Measurements from ENCODE around the gene BNIP5. TPM values are rescaled to one million over a fixed set of nuclear protein-coding genes. Genes with fewer than 3 reads are reported as not detected.
A peak's percentile ranks its signal among the peaks of the same experiment; 100 is the strongest.

Gene BNIP5
- total RNA-seq, 6 experiments from 2014 or later, result not detected

DNA sequence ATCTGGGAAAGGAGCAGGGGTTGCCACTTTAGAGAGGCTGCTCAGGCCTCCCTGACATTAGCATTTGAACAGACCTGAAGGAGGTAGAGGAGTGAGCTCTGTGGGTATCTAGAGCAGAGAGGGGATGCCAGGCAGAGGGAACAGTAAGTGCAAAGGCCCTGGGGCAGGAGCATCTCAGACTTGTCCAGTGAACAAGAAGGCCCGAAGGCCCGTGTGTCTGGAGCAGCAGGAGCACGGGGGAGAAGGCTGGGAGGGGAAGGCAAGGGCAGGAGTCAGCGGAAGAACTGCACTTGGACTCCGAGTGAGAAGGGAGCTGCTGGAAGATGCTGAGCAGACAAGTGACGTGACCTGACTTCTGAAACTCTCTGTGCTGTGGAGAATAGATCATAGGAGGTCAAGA, 35.4 kb upstream of the BNIP5 start:
- H3K27ac Mint-ChIP-seq, result no peak overlapping the region
- H3K9me3 Mint-ChIP-seq, result no peaks in the 10 kb centered on the region
- no peak for DNase-seq
- peaks cover 21% of the 10 kb centered on the region for H3K27me3 Mint-ChIP-seq (ENCODE audit: insufficient read depth)
- H3K4me3 Mint-ChIP-seq, result no peak overlapping the region
- peaks cover 26% of the 10 kb centered on the region for H3K4me1 Mint-ChIP-seq (ENCODE audit: low read depth)
- H3K36me3 Mint-ChIP-seq (ENCODE audit: low read depth), result no peaks in the 10 kb centered on the region; the same call in 1 of the 2 replicates
- TF ChIP-seq, protein P1, sequence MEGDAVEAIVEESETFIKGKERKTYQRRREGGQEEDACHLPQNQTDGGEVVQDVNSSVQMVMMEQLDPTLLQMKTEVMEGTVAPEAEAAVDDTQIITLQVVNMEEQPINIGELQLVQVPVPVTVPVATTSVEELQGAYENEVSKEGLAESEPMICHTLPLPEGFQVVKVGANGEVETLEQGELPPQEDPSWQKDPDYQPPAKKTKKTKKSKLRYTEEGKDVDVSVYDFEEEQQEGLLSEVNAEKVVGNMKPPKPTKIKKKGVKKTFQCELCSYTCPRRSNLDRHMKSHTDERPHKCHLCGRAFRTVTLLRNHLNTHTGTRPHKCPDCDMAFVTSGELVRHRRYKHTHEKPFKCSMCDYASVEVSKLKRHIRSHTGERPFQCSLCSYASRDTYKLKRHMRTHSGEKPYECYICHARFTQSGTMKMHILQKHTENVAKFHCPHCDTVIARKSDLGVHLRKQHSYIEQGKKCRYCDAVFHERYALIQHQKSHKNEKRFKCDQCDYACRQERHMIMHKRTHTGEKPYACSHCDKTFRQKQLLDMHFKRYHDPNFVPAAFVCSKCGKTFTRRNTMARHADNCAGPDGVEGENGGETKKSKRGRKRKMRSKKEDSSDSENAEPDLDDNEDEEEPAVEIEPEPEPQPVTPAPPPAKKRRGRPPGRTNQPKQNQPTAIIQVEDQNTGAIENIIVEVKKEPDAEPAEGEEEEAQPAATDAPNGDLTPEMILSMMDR (IDR thresholded peaks at IDR 0.05), result no peak

DNA sequence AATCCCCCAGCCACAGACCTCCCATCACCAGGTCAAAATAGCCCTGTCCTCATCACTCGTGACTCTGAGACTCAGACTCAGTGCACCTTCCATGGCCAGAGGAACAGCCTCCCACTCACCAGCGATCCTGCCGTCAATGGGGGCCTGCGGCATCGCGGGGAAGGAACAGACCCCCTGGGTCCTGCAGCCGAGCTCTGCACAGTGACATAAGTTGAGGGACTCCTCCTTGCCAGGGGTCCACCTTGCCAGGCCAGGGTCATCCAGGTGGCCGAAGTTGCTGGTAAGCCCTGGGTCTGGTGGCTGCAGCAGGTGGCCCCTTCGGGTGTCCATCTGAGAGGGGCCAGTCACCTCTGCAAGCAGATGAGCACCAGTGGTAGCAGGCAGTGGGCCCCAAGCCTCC, 34.5 kb upstream of the BNIP5 start:
- TF ChIP-seq, protein P1 (IDR thresholded peaks at IDR 0.05), result no peak
- DNase-seq, result no peak
- no peak overlapping the region for H3K4me3 Mint-ChIP-seq
- no peaks in the 10 kb centered on the region; the same call in 1 of the 2 replicates for H3K36me3 Mint-ChIP-seq (ENCODE audit: low read depth)
- H3K27ac Mint-ChIP-seq, result no peak overlapping the region
- no peaks in the 10 kb centered on the region for H3K9me3 Mint-ChIP-seq
- peaks cover 26% of the 10 kb centered on the region for H3K4me1 Mint-ChIP-seq (ENCODE audit: low read depth)
- peaks cover 21% of the 10 kb centered on the region for H3K27me3 Mint-ChIP-seq (ENCODE audit: insufficient read depth)

DNA sequence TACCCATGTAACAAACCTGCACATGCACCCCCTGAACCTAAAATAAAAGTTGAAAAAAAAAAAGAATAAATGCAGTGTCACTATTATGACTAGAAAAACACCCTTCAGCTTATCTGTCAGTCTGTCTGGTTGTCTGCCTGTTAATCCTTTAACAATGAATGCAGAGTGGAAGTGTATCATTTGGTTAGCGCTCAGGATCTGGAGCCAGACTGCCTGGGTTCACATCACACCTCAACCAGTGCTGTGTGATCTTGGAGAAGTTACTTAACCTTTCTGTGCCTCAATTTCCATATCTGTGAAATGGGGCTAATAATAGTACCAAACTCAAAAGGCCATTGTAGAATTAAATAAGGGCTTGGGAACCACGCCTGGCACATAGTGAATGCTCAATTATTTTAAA, 34.0 kb upstream of the BNIP5 start:
- TF ChIP-seq, protein P1 (IDR thresholded peaks at IDR 0.05), result no peak
- Mint-ChIP-seq H3K27me3 (ENCODE audit: insufficient read depth) (peaks cover 19% of the 10 kb centered on the region), H3K27ac (no peak overlapping the region), H3K4me1 (ENCODE audit: low read depth) (peaks cover 26% of the 10 kb centered on the region), H3K36me3 (ENCODE audit: low read depth) (no peaks in the 10 kb centered on the region; the same call in 1 of the 2 replicates), H3K9me3 (no peaks in the 10 kb centered on the region), H3K4me3 (no peak overlapping the region)
- no peak for DNase-seq

DNA sequence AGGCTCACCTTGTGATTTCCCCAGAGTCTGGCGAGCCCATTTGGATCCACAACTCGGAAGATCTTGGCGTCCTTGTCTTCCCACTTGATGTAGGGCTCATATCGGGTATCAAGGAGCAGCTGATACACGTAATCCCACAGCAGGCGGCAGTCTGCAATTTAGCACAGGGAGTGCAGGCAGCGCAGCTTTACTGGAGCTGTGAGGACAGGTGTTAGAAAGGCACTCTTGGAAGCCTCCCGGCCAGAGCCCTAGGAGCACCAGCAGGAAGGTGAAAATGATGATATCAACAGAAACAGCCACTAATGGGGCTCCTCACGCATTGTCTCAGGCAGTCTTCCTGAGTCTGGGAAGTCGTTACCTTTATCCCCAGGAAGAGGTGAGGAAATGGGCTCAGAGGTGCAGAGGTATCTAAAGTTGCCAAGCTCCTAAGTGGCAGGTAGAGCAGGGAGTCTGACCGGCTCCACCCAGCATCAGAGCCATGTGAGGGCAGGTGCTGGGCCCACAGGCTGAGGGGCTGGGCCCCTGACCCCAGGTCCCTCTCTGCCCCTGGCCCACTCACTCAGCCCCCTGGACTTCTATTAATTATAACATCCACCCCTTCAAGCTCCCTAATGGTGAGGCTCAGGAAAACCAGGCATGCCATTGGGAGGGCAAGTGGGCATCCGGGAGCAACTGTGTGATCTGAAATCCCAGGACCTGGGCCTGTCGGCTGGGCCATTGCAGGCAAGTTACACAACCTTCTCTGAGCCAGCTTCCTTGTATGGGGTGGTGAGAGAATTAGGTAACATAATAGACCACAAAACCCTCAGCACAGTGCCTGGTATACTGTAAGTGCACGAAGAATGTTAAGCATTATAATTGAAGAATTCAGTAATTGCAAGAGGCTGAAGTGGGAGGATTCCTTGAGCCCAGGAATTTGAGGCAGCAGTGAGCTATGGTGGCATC, 32.5 kb upstream of the BNIP5 start:
- H3K36me3 Mint-ChIP-seq (ENCODE audit: low read depth), result no peaks in the 10 kb centered on the region; the same call in 1 of the 2 replicates
- peak overlapping the region; percentile 3 for H3K27ac Mint-ChIP-seq
- no peak overlapping the region for H3K4me3 Mint-ChIP-seq
- H3K4me1 Mint-ChIP-seq (ENCODE audit: low read depth), result peaks cover 26% of the 10 kb centered on the region
- no peaks in the 10 kb centered on the region for H3K9me3 Mint-ChIP-seq
- TF ChIP-seq, protein P1 (IDR thresholded peaks at IDR 0.05), result no peak
- DNase-seq, result peak; percentile 91
- peaks cover 16% of the 10 kb centered on the region for H3K27me3 Mint-ChIP-seq (ENCODE audit: insufficient read depth)

DNA sequence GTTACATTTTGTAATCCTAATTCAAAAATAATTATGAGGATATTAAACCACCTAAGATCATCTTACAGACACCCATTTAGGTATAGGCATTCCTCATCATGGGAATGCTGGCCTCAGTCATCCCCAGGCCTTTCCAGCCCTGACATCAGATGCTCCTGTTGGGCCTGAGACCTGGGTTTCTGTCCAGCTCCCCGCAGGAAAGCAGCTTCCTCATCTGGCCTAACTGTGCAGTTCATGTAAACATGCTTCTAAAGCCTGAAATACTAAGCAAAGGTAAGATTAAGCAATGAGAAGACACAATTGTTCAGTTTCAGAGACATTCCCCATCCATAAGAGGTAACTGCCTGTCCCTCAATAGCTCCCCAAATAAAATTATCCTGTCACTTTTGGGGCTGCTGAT, 31.7 kb upstream of the BNIP5 start:
- no peak for DNase-seq
- peaks cover 15% of the 10 kb centered on the region for H3K27me3 Mint-ChIP-seq (ENCODE audit: insufficient read depth)
- H3K27ac Mint-ChIP-seq, result peak overlapping the region; percentile 3; the same call in 1 of the 2 replicates
- peaks cover 26% of the 10 kb centered on the region for H3K4me1 Mint-ChIP-seq (ENCODE audit: low read depth)
- H3K4me3 Mint-ChIP-seq, result no peak overlapping the region
- H3K36me3 Mint-ChIP-seq (ENCODE audit: low read depth), result peaks cover under 1% of the 10 kb centered on the region; the same call in 1 of the 2 replicates
- no peaks in the 10 kb centered on the region for H3K9me3 Mint-ChIP-seq
- TF ChIP-seq, protein P1 (IDR thresholded peaks at IDR 0.05), result no peak
